DND-41 (cell line): ENCODE measurements around the gene RILPL2.
"Not testable (repeated sequence)": the region's sequence is repeated elsewhere in the genome, so short reads cannot be mapped to it uniquely, and the experiment has no call there.

ENCODE experiments used
- ATAC-seq: fragments of 200-7000 bp; cut with Tn5 transposase; 3 replicates; pipeline ENCODE4 v1.9.1; 2021; ENCODE audit warnings: low read depth; ENCODE audit not compliant: insufficient read depth
- DNase-seq: peaks from one replicate; pipeline ENCODE4 v3.0.0-alpha.2; 2020
- H2AFZ ChIP-seq: 2 replicates; pipeline ENCODE4 v1.6.0; 2012; ENCODE audit warnings: low read depth, low read length
- H3K27ac ChIP-seq: 2 replicates; pipeline ENCODE4 v1.5.1; 2012; ENCODE audit warnings: low read length, inconsistent platforms
- H3K27me3 ChIP-seq: fragments of 200-600 bp; sonication (generic); 2 replicates; pipeline ENCODE4 v1.6.0; 2012; ENCODE audit warnings: low read length, mild to moderate bottlenecking, inconsistent platforms; ENCODE audit not compliant: insufficient read depth, poor library complexity
- H3K36me3 ChIP-seq: 2 replicates; pipeline ENCODE4 v1.5.1; 2012; ENCODE audit warnings: low read length, inconsistent platforms; ENCODE audit not compliant: insufficient read depth
- H3K4me1 ChIP-seq: 2 replicates; pipeline ENCODE4 v1.5.1; 2012; ENCODE audit warnings: mild to moderate bottlenecking, low read length; ENCODE audit not compliant: insufficient read depth
- H3K4me2 ChIP-seq: 2 replicates; pipeline ENCODE4 v1.6.0; 2012; ENCODE audit warnings: mild to moderate bottlenecking, moderate library complexity, low read length, inconsistent platforms; ENCODE audit not compliant: insufficient read depth
- H3K4me3 ChIP-seq, 2 experiments: fragments of 200-600 bp in 1 of 2; shearing (Covaris generic) in 1 of 2; 2 replicates each; pipeline ENCODE4 v1.5.1; 2012 to 2016; ENCODE audit warnings: inconsistent platforms in 2 of 2, low read length in 2 of 2, mild to moderate bottlenecking in 2 of 2, low read depth in 1 of 2, moderate library complexity in 1 of 2
- H3K79me2 ChIP-seq: 2 replicates; pipeline ENCODE4 v1.6.0; 2012; ENCODE audit warnings: low read length, inconsistent platforms; ENCODE audit not compliant: insufficient read depth
- H3K9ac ChIP-seq: 2 replicates; pipeline ENCODE4 v1.6.0; 2012; ENCODE audit warnings: low read depth, mild to moderate bottlenecking, inconsistent platforms, low read length, moderate library complexity
- H3K9me3 ChIP-seq: 2 replicates; pipeline ENCODE4 v1.5.1; 2012; ENCODE audit warnings: low read length, moderate library complexity, mild to moderate bottlenecking, inconsistent platforms; ENCODE audit not compliant: insufficient read depth, severe bottlenecking
- H4K20me1 ChIP-seq: 2 replicates; pipeline ENCODE4 v1.6.0; 2012; ENCODE audit warnings: low read length; ENCODE audit not compliant: insufficient read depth
- EZH2 ChIP-seq: IDR thresholded peaks from 3 replicates; pipeline ENCODE4 v1.6.1; 2012; ENCODE audit warnings: borderline replicate concordance, low read depth, mild to moderate bottlenecking, moderate library complexity, low read length, inconsistent platforms; ENCODE audit not compliant: severe bottlenecking
- TF ChIP-seq, protein P1 (sequence below): IDR thresholded peaks from 2 replicates; pipeline ENCODE4 v1.5.1; 2012; ENCODE audit warnings: borderline replicate concordance, low read length, moderate library complexity, mild to moderate bottlenecking; ENCODE audit not compliant: poor library complexity, severe bottlenecking; ENCODE audit errors: extremely low read depth

RILPL2 gene

GRCh38 chr12:123388951-123389559 is 47.4 kb downstream of the RILPL2 start:
- DNase-seq (no peak), ATAC-seq (no peak)
- Histone ChIP-seq H3K36me3 (peaks cover 42% of the 10 kb centered on the region), H3K4me2 (peak overlapping the region; percentile 91), H3K27me3 (no peaks in the 10 kb centered on the region), H3K9me3 (no peaks in the 10 kb centered on the region), H2AFZ (no peak overlapping the region), H3K79me2 (peaks cover 87% of the 10 kb centered on the region), H3K9ac (peak overlapping the region; percentile 79), H4K20me1 (peaks cover 12% of the 10 kb centered on the region; the same call in 1 of the 2 replicates), H3K4me3 (peak overlapping the region; percentile 62 to 78; a peak in 3 of 4 replicates), H3K4me1 (peaks cover 66% of the 10 kb centered on the region), H3K27ac (peak overlapping the region; percentile 64; the same call in 1 of the 2 replicates)
- no peak for TF ChIP-seq EZH2
- TF ChIP-seq, protein P1, sequence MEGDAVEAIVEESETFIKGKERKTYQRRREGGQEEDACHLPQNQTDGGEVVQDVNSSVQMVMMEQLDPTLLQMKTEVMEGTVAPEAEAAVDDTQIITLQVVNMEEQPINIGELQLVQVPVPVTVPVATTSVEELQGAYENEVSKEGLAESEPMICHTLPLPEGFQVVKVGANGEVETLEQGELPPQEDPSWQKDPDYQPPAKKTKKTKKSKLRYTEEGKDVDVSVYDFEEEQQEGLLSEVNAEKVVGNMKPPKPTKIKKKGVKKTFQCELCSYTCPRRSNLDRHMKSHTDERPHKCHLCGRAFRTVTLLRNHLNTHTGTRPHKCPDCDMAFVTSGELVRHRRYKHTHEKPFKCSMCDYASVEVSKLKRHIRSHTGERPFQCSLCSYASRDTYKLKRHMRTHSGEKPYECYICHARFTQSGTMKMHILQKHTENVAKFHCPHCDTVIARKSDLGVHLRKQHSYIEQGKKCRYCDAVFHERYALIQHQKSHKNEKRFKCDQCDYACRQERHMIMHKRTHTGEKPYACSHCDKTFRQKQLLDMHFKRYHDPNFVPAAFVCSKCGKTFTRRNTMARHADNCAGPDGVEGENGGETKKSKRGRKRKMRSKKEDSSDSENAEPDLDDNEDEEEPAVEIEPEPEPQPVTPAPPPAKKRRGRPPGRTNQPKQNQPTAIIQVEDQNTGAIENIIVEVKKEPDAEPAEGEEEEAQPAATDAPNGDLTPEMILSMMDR = no peak

DNA sequence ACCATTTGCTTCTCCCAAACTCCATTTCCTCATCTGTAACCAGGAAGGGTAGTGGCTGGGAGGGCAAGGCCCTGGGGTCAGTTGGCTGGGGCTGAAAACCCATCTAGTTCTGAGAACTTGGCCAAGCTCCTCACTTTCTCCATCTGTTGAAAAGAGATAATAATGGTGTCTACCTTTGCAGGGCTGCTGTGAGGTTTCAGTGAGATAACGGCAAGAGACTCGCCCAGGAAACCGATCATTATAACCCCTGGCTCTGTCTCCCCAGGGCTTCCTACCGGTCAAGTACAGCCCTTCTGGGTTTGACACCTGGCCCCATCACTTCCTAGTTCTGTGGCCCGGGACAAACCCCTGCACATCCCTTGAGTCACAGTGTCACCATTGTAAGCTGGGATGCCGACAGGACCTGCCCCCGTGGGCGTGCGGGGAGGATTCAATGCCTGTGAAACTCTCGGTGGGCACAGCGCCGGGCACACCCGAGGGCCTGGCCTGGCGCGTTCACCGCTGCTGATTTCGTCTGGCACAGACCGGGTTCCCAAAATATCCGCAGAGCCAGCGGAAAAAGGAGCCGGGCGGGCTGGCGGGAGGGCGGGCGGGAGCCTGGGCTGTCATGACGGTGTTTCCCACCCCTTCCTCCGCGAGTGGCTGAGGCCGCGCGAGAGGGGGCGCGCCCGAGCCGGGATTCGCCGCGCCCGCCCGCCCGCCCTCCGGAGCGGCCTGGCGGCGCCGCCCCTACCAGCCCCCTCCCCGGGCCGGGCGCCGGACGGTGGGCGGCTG is 48.1 kb downstream of the RILPL2 start:
- peaks cover 12% of the 10 kb centered on the region; the same call in 1 of the 2 replicates for H4K20me1 ChIP-seq
- peak overlapping the region; percentile 44 to 78 for H3K4me3 ChIP-seq
- TF ChIP-seq EZH2 = no peak
- TF ChIP-seq, protein P1 = no peak
- peak overlapping the region; percentile 69 for H2AFZ ChIP-seq
- H3K27me3 ChIP-seq = no peaks in the 10 kb centered on the region
- DNase-seq = peak; percentile 81
- peaks cover 37% of the 10 kb centered on the region for H3K36me3 ChIP-seq
- H3K27ac ChIP-seq = peak overlapping the region; percentile 81
- H3K79me2 ChIP-seq = peaks cover 82% of the 10 kb centered on the region
- H3K9ac ChIP-seq = peak overlapping the region; percentile 64
- H3K9me3 ChIP-seq = no peaks in the 10 kb centered on the region
- H3K4me2 ChIP-seq = peak overlapping the region; percentile 80
- H3K4me1 ChIP-seq = peaks cover 67% of the 10 kb centered on the region
- ATAC-seq = peak; percentile 60

- Histone ChIP-seq H3K4me3 (peak overlapping the region; percentile 44 to 69; a peak in 3 of 4 replicates), H2AFZ (peak overlapping the region; percentile 69), H3K27ac (peak overlapping the region; percentile 81), H4K20me1 (peaks cover 12% of the 10 kb centered on the region; the same call in 1 of the 2 replicates), H3K9me3 (no peaks in the 10 kb centered on the region), H3K79me2 (peaks cover 75% of the 10 kb centered on the region), H3K27me3 (no peaks in the 10 kb centered on the region), H3K36me3 (peaks cover 30% of the 10 kb centered on the region), H3K4me1 (peaks cover 72% of the 10 kb centered on the region), H3K9ac (peak overlapping the region; percentile 64), H3K4me2 (peak overlapping the region; percentile 80)
- no peak for DNase-seq
- no peak for ATAC-seq
- TF ChIP-seq, protein P1 = no peak
- TF ChIP-seq EZH2 = no peak
Measured at GRCh38 chr12:123387508-123388176, 48.8 kb downstream of the RILPL2 start.

DNA sequence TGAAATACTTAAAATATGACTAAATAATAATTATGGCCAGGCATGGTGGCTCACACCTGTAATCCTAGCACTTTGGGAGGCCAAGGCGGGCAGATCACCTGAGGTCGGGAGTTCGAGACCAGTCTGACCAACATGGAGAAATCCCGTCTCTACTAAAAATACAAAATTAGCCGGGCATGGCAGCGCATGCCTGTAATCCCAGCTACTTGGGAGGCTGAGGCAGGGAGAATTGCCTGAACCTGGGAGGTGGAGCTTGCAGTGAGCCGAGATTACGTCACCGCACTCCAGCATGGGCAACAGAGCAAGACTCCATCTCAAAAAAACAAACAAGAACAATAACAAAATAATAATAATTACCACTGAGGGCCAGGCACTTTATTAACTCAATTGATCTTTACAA is 50.9 kb downstream of the RILPL2 start:
- peaks cover 56% of the 10 kb centered on the region for H3K4me1 ChIP-seq
- not testable (repeated sequence) for H3K27ac ChIP-seq, H4K20me1 ChIP-seq, H3K9ac ChIP-seq, H3K9me3 ChIP-seq, H2AFZ ChIP-seq, DNase-seq, ATAC-seq, H3K27me3 ChIP-seq, H3K4me3 ChIP-seq, H3K36me3 ChIP-seq
- peaks cover 54% of the 10 kb centered on the region for H3K79me2 ChIP-seq
- peak overlapping the region; percentile 89; the same call in 1 of the 2 replicates for H3K4me2 ChIP-seq
